Stimulated activated CD8-positive, alpha-beta memory T cell treated with anti-CD3 and anti-CD28 coated beads, Interleukin-12 subunit alpha, Interleukin-12 subunit beta, amount 100 ng/mL, for 24 hours (primary cell): ENCODE results near the gene HERC2.
"Not testable (repeated sequence)": the region's sequence is repeated elsewhere in the genome, so short reads cannot be mapped to it uniquely, and the experiment has no call there.

Experiments used
- DNase-seq: peaks from one replicate; pipeline ENCODE4 v3.0.0-alpha.2; 2020; ENCODE audit errors: extremely low read depth

HERC2 gene

GRCh38 chr15:28273873-28274610 lies 47.9 kb downstream of the HERC2 start:
- no peak for DNase-seq

- DNase-seq: no peak
These were observed 48.5 kb downstream of the HERC2 start for GRCh38 chr15:28273468-28273867.

GRCh38 chr15:28272587-28272986 lies 49.4 kb downstream of the HERC2 start:
- DNase-seq: no peak

GRCh38 chr15:28271697-28272260 lies 50.2 kb downstream of the HERC2 start:
- DNase-seq: no peak

GRCh38 chr15:28269097-28269496 lies 52.9 kb downstream of the HERC2 start:
- no peak for DNase-seq

- no peak for DNase-seq
These were observed 54.3 kb downstream of the HERC2 start for GRCh38 chr15:28267727-28268126.

- no peak for DNase-seq
These were observed 56.5 kb downstream of the HERC2 start for GRCh38 chr15:28265334-28266019.

GRCh38 chr15:28264166-28264565 lies 57.8 kb downstream of the HERC2 start:
- no peak for DNase-seq

GRCh38 chr15:28262438-28262837 lies 59.5 kb downstream of the HERC2 start:
- DNase-seq: no peak

- no peak for DNase-seq
These were observed 61.3 kb downstream of the HERC2 start for GRCh38 chr15:28260722-28261121.

GRCh38 chr15:28260317-28260716 lies 61.7 kb downstream of the HERC2 start:
- DNase-seq: no peak

- DNase-seq: no peak
These were observed 66.0 kb downstream of the HERC2 start for GRCh38 chr15:28255965-28256364.

- DNase-seq: no peak
These were observed 69.1 kb downstream of the HERC2 start for GRCh38 chr15:28252831-28253230.

GRCh38 chr15:28246605-28247004 lies 75.4 kb downstream of the HERC2 start:
- DNase-seq: no peak

GRCh38 chr15:28243901-28244300 lies 78.1 kb downstream of the HERC2 start:
- no peak for DNase-seq

- DNase-seq: no peak
These were observed 78.6 kb downstream of the HERC2 start for GRCh38 chr15:28243399-28243798.

GRCh38 chr15:28238296-28238695 lies 83.7 kb downstream of the HERC2 start:
- not testable (repeated sequence) for DNase-seq

GRCh38 chr15:28231743-28232142 lies 90.2 kb downstream of the HERC2 start:
- DNase-seq: not testable (repeated sequence)

- not testable (repeated sequence) for DNase-seq
These were observed 90.6 kb downstream of the HERC2 start for GRCh38 chr15:28231336-28231735.

GRCh38 chr15:28228990-28229640 lies 92.9 kb downstream of the HERC2 start:
- DNase-seq: not testable (repeated sequence)

GRCh38 chr15:28228096-28228495 lies 93.9 kb downstream of the HERC2 start:
- no peak for DNase-seq

- not testable (repeated sequence) for DNase-seq
These were observed 94.7 kb downstream of the HERC2 start for GRCh38 chr15:28227303-28227702.
